Kasumi-1 (cell line): Measurements from ENCODE around the gene ASB12.

Source experiments
- DNase-seq, 2 experiments: peaks; one replicate each; lab custom pipeline; 2025; lab: John Stamatoyannopoulos, UW

Gene ASB12

GRCh38 chrX:64186974-64187761, 43.2 kb downstream of the ASB12 start:
- no peak for DNase-seq

- DNase-seq = no peak
Measured at GRCh38 chrX:64184396-64184795, 46.0 kb downstream of the ASB12 start.

GRCh38 chrX:64182208-64182607, 48.2 kb downstream of the ASB12 start:
- DNase-seq = no peak

GRCh38 chrX:64176876-64177275, 53.5 kb downstream of the ASB12 start:
- DNase-seq = no peak
